ENCODE results near the gene R3HDM2.
"Not testable (repeated sequence)": the region's sequence is repeated elsewhere in the genome, so short reads cannot be mapped to it uniquely, and the experiment has no call there.

Gene R3HDM2

DNA sequence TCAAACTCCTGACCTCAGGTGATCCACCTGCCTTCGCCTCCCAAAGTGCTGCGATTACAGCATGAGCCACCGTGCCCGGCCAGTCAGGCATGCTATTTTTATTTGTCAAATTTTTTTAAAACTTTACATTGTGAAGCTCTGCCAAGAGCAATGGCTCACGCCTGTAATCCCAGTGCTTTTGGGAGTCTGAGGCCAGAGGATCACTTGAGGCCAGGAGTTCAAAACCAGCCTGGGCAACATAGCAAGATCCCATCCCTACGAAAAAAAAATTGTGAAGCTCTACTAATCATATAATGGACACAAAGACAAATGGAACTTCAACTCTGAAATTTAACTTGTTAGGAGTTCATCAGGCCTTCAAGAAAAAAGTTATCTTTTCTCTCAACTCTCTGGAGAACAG lies 1.9 kb downstream of the R3HDM2 start:
- H3K4me3 ChIP-seq (ENCODE audit: control insufficient read depth, low read depth, low read length): no peak overlapping the region
- no peak for DNase-seq (ENCODE audit: low read depth)
- TF ChIP-seq, protein P1, sequence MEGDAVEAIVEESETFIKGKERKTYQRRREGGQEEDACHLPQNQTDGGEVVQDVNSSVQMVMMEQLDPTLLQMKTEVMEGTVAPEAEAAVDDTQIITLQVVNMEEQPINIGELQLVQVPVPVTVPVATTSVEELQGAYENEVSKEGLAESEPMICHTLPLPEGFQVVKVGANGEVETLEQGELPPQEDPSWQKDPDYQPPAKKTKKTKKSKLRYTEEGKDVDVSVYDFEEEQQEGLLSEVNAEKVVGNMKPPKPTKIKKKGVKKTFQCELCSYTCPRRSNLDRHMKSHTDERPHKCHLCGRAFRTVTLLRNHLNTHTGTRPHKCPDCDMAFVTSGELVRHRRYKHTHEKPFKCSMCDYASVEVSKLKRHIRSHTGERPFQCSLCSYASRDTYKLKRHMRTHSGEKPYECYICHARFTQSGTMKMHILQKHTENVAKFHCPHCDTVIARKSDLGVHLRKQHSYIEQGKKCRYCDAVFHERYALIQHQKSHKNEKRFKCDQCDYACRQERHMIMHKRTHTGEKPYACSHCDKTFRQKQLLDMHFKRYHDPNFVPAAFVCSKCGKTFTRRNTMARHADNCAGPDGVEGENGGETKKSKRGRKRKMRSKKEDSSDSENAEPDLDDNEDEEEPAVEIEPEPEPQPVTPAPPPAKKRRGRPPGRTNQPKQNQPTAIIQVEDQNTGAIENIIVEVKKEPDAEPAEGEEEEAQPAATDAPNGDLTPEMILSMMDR (IDR thresholded peaks at IDR 0.05; ENCODE audit: control insufficient read depth, insufficient read depth, low read depth, low read length, missing control alignments): no peak

DNA sequence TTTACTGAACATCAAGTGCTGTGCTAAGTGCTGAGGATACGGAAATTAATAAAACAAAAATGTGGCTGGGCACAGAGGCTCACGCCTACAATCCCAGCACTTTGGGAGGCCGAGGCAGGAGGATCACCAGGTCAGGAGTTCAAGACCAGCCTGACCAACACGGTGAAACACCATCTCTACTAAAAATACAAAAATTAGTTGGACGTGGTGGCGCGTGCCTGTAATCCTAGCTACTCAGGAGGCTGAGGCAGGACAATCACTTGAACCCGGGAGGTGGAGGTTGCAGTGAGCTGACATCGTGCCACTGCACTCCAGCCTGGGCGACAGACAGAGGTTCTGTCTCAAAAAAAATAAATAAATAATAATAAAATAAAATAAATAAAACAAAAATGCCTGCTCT lies 3.9 kb downstream of the R3HDM2 start:
- not testable (repeated sequence) for H3K4me3 ChIP-seq (ENCODE audit: control insufficient read depth, low read depth, low read length); DNase-seq (ENCODE audit: low read depth)

- H3K4me3 ChIP-seq (ENCODE audit: control insufficient read depth, low read depth, low read length): no peak overlapping the region
- no peak for DNase-seq (ENCODE audit: low read depth)
- TF ChIP-seq, protein P1 (IDR thresholded peaks at IDR 0.05; ENCODE audit: control insufficient read depth, insufficient read depth, low read depth, low read length, missing control alignments): no peak
Observed at GRCh38 chr12:57420482-57420881, 10.4 kb downstream of the R3HDM2 start.

GRCh38 chr12:57419495-57419894 lies 11.3 kb downstream of the R3HDM2 start:
- TF ChIP-seq, protein P1 (IDR thresholded peaks at IDR 0.05; ENCODE audit: control insufficient read depth, insufficient read depth, low read depth, low read length, missing control alignments): no peak
- DNase-seq (ENCODE audit: low read depth): no peak
- H3K4me3 ChIP-seq (ENCODE audit: control insufficient read depth, low read depth, low read length): no peak overlapping the region

GRCh38 chr12:57418255-57418654 lies 12.6 kb downstream of the R3HDM2 start:
- no peak overlapping the region for H3K4me3 ChIP-seq (ENCODE audit: control insufficient read depth, low read depth, low read length)
- DNase-seq (ENCODE audit: low read depth): no peak
- TF ChIP-seq, protein P1 (IDR thresholded peaks at IDR 0.05; ENCODE audit: control insufficient read depth, insufficient read depth, low read depth, low read length, missing control alignments): no peak

DNA sequence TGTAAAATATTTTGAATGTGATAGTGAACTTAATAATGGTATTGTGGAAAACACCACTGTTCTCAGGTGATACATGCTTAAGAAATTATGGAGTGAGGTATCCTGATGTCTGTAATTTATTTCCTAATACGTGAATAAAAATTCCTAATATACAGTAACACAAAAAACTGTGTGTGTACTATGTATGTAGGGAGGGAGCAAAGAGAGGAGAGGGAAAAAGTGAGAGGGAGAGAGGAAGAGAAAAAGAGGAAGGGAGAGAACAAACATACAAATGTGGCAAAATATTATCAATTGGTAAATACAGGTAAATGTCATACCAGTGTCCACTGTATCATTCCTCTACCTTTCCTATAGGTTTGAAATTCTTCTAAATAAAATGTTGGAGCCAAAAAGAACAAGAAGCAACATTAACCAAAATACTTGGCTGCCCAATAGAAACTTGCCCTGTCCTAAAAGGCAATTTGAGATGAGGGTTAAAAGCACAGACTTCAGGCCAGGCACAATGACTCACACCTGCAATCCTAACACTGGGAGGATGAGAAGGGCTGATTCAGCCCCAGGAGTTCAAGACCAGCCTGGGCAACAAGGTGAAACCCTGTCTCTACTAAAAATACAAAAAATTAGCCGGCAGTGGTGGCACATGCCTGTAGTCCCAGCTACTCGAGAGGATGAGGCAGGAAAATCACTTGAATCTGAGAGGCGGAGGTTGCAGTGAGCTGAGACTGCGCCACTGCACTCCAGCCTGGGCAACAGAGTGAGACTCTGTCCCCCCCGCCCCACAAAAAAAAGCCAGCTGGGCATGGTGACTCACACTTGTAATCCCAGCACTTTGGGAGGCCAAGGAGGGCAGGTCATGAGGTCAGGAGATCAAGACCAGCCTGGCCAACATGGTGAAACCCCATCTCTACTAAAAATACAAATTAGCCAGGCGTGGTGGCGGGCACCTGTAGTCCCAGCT lies 14.5 kb downstream of the R3HDM2 start:
- H3K4me3 ChIP-seq (ENCODE audit: control insufficient read depth, low read depth, low read length): no peak overlapping the region
- no peak for DNase-seq (ENCODE audit: low read depth)
- TF ChIP-seq, protein P1 (IDR thresholded peaks at IDR 0.05; ENCODE audit: control insufficient read depth, insufficient read depth, low read depth, low read length, missing control alignments): no peak

DNA sequence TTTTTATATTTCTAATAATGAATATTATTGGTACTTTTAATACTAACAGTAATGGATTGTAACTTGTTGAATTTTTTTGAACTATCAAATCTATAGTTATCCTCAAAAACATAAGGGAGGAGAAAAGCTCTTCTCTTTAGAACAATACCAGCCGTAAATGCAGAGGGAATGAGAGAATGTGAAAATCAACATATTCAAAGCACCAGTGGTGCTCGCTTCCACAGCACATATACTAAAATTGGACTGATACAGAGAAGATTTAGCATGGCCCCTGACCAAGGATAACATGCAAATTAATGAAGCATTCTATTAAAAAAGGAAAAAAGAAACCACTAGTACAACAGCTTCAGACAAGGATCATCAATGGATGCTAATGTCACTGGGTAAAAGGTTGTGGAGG lies 15.8 kb downstream of the R3HDM2 start:
- TF ChIP-seq, protein P1 (IDR thresholded peaks at IDR 0.05; ENCODE audit: control insufficient read depth, insufficient read depth, low read depth, low read length, missing control alignments): no peak
- DNase-seq (ENCODE audit: low read depth): no peak
- H3K4me3 ChIP-seq (ENCODE audit: control insufficient read depth, low read depth, low read length): no peak overlapping the region

- not testable (repeated sequence) for H3K4me3 ChIP-seq (ENCODE audit: control insufficient read depth, low read depth, low read length); DNase-seq (ENCODE audit: low read depth)
Observed at GRCh38 chr12:57414160-57414559, 16.7 kb downstream of the R3HDM2 start.
